SH-SY5Y (cell line): ENCODE measurements around the gene CDK1.

Experiments used
- GATA2 ChIP-seq: IDR thresholded peaks from 2 replicates; pipeline ENCODE4 v1.6.1; 2011; ENCODE audit warnings: mild to moderate bottlenecking, low read depth, low read length
- GATA3 ChIP-seq: IDR thresholded peaks from 2 replicates; pipeline ENCODE4 v1.6.1; 2011; ENCODE audit warnings: low read depth, mild to moderate bottlenecking, low read length, moderate library complexity

- TF ChIP-seq GATA2 (no peak), GATA3 (no peak)
These were observed 49.2 kb upstream of the CDK1 start for GRCh38 chr10:60729106-60729505.
